BE2C (cell line): ENCODE results near the gene RSPH1.

Source experiments
- DNase-seq: peaks from one replicate; pipeline ENCODE4 v3.0.0-alpha.2; 2020
- H3K27me3 ChIP-seq: fragments of 250-450 bp; sonication (Bioruptor Pico); 2 replicates; pipeline ENCODE4 v1.5.1; 2020; ENCODE audit warnings: mild to moderate bottlenecking
- H3K36me3 ChIP-seq: fragments of 250-450 bp; sonication (Bioruptor Pico); 2 replicates; pipeline ENCODE4 v1.5.1; 2020; ENCODE audit warnings: mild to moderate bottlenecking
- H3K4me1 ChIP-seq: fragments of 250-450 bp; sonication (Bioruptor Pico); 2 replicates; pipeline ENCODE4 v1.5.1; 2020
- H3K4me3 ChIP-seq: 2 replicates; pipeline ENCODE4 v1.5.1; 2011; ENCODE audit warnings: low read depth, low read length
- H3K9me3 ChIP-seq: fragments of 250-450 bp; sonication (Bioruptor Pico); 2 replicates; pipeline ENCODE4 v1.5.1; 2020
- TF ChIP-seq, protein P1 (sequence below): IDR thresholded peaks from 2 replicates; pipeline ENCODE4 v1.5.1; 2012; ENCODE audit warnings: mild to moderate bottlenecking, low read depth, low read length

The RSPH1 gene

DNA sequence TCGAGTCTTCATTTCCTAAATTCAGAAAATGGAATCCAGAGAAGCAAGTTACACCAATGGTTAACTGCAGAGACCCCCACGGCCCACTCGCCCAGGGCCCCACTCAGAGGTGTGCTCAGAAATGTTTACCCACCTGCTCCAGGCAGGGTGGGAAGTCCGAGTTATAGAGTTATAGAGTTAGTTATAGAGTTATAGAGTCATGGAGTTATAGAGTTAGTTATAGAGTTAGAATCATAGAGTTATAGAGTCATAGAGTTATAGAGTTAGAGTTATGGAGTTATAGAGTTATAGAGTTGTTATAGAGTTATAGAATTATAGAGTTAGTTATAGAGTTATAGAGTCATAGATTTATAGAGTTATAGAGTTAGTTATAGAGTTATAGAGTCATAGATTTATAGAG is 60.6 kb downstream of the RSPH1 start:
- Histone ChIP-seq H3K4me3 (no peak overlapping the region), H3K27me3 (no peaks in the 10 kb centered on the region), H3K4me1 (no peaks in the 10 kb centered on the region), H3K9me3 (no peaks in the 10 kb centered on the region; the same call in 1 of the 2 replicates), H3K36me3 (no peaks in the 10 kb centered on the region)
- TF ChIP-seq, protein P1, sequence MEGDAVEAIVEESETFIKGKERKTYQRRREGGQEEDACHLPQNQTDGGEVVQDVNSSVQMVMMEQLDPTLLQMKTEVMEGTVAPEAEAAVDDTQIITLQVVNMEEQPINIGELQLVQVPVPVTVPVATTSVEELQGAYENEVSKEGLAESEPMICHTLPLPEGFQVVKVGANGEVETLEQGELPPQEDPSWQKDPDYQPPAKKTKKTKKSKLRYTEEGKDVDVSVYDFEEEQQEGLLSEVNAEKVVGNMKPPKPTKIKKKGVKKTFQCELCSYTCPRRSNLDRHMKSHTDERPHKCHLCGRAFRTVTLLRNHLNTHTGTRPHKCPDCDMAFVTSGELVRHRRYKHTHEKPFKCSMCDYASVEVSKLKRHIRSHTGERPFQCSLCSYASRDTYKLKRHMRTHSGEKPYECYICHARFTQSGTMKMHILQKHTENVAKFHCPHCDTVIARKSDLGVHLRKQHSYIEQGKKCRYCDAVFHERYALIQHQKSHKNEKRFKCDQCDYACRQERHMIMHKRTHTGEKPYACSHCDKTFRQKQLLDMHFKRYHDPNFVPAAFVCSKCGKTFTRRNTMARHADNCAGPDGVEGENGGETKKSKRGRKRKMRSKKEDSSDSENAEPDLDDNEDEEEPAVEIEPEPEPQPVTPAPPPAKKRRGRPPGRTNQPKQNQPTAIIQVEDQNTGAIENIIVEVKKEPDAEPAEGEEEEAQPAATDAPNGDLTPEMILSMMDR = no peak
- no peak for DNase-seq

DNA sequence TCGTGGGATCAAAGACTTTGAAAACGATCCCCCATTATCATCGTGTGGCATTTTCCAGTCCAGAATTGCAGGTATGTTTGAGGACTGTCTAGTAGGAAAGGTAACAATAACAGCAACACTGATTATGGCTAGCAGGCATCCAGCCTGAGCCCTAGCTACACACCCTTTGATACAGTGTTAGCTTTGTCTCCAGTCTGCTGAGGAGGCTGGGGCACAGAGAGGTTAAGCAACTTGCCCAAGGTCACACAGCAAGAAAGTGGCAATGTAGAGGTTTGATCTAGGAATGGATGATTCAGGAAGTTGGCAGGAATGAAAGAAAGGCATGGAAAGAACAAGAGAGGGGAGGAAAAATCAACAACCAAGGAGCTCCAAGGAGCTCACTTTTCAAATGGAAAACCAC is 61.1 kb downstream of the RSPH1 start:
- DNase-seq = no peak
- H3K4me1 ChIP-seq = no peaks in the 10 kb centered on the region
- TF ChIP-seq, protein P1 = no peak

DNA sequence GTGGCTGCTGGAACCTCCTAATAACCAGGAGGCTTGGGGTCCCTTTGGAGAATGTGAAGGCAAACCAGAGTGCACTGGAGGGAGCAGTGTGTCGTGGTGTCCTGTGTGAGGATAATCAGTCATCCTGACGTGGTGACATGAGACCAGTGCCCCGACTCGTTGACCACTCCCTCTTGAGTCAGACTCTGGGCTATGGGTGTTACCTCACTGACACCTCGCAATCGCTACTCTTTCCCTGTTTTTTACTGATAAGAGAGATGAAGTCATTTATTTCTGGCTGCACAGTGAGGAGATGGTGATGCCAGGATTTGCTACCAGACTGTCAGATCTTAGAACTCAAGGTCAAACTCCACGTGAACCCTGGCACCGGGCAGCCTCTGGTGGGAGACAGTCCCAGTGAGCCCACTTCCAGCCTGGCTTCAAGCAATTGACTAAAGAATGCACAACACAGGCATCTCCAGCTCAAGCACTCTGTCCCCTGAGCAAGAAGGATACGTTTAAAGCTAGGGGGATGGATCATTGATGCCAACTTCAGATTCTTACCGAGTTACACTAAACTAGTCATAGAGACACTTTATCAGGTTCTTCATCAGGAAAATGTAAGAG is 62.0 kb downstream of the RSPH1 start:
- no peak for DNase-seq
- Histone ChIP-seq H3K36me3 (no peaks in the 10 kb centered on the region), H3K4me3 (no peak overlapping the region), H3K27me3 (no peaks in the 10 kb centered on the region), H3K9me3 (no peaks in the 10 kb centered on the region; the same call in 1 of the 2 replicates), H3K4me1 (no peaks in the 10 kb centered on the region)
- TF ChIP-seq, protein P1 = no peak

More for the DNA sequence above, 61.1 kb downstream of the RSPH1 start:
- no peaks in the 10 kb centered on the region for H3K36me3 ChIP-seq
- H3K4me3 ChIP-seq = no peak overlapping the region
- no peaks in the 10 kb centered on the region; the same call in 1 of the 2 replicates for H3K9me3 ChIP-seq
- H3K27me3 ChIP-seq = no peaks in the 10 kb centered on the region

DNA sequence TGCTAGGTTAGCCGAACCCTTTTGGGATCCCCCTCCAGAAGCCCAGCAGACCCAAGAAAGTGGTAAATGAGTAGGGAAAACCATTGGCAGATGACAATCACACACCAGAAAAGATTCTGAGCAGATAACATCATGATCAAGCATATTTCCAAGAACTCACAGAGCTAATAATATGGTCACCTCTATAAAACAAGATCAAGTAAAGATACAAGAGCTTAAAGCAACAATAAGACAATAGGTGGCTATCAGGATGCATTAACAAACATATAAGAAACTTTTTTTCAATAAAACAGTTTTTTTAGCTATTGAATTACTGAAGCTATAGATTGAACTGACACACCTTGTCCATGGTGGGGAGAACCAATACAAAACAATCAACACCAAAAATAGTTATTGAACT is 63.3 kb downstream of the RSPH1 start:
- TF ChIP-seq, protein P1 = no peak
- DNase-seq = no peak
- no peaks in the 10 kb centered on the region for H3K27me3 ChIP-seq

DNA sequence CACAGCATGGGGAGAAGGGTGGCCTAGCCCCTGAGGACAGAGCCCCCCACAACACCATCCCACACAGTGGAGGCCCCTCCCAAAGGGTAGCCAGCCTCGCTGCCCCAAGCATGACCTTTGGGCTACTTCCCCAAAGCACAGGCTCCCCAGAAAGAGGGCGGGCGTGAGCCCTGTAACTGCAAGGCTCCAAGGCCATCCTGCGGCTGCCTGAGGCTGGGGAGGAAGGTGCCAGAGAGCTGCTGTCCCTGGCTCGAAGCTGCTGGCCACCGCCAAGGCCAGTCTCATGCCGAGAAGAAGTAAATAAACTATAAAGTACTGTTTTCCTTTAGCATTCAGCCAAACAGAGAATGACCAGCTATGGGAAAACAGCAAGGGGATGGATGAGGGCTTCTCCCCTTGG is 64.8 kb downstream of the RSPH1 start:
- Histone ChIP-seq H3K4me3 (no peak overlapping the region), H3K9me3 (no peaks in the 10 kb centered on the region; the same call in 1 of the 2 replicates), H3K27me3 (no peaks in the 10 kb centered on the region), H3K4me1 (no peaks in the 10 kb centered on the region), H3K36me3 (no peaks in the 10 kb centered on the region)
- no peak for DNase-seq
- TF ChIP-seq, protein P1 = no peak

More for the DNA sequence above, 63.3 kb downstream of the RSPH1 start:
- Histone ChIP-seq H3K4me1 (no peaks in the 10 kb centered on the region), H3K9me3 (no peaks in the 10 kb centered on the region; the same call in 1 of the 2 replicates), H3K4me3 (no peak overlapping the region), H3K36me3 (no peaks in the 10 kb centered on the region)

DNA sequence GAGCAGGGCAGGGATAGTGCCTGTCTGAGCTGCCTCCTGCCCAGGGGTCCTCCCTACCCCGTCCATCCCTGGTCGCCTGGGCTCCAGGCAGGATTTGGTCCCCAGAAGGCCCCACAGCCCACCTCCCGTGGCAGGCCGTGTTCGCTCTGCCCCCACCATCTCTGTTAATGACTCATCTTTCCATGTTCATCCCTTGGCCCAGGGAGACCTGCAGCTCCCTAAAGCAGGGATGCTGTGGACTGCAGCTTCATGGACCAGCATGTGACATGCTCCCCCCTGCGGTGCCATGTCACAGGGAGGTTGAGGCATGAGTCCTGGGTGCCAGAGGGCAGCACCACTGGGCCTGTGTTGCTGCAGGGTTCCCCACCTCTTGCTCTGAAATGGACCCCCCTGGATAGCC is 65.5 kb downstream of the RSPH1 start:
- Histone ChIP-seq H3K27me3 (no peaks in the 10 kb centered on the region), H3K4me3 (no peak overlapping the region), H3K36me3 (no peaks in the 10 kb centered on the region), H3K9me3 (no peaks in the 10 kb centered on the region; the same call in 1 of the 2 replicates), H3K4me1 (no peaks in the 10 kb centered on the region)
- TF ChIP-seq, protein P1 = no peak
- DNase-seq = no peak
